ENCODE data around the gene PTPRB.

- no peak for TF ChIP-seq REST (IDR thresholded peaks at IDR 0.05; ENCODE audit: insufficient read depth in 1 of 2, low read depth in 2 of 2, low read length in 1 of 2)
- no peak for TF ChIP-seq CTCF (IDR thresholded peaks at IDR 0.05)
- TF ChIP-seq SIN3A (IDR thresholded peaks at IDR 0.05; ENCODE audit: borderline replicate concordance, insufficient read depth, low read depth, low read length), result no peak
- TF ChIP-seq POLR2AphosphoS5 (IDR thresholded peaks at IDR 0.05; ENCODE audit: low read depth, low read length), result no peak
- TF ChIP-seq TCF7L2 (IDR thresholded peaks at IDR 0.05; ENCODE audit: low read depth, low read length), result no peak
These were observed 66.2 kb downstream of the PTPRB start for GRCh38 chr12:70571029-70571428.

All from Panc1 (cell line).